HuH-7 (cell line): ENCODE results near the gene EVPLL.
"Not testable (repeated sequence)": the region's sequence is repeated elsewhere in the genome, so short reads cannot be mapped to it uniquely, and the experiment has no call there.

Experiments used
- DNase-seq: peaks from one replicate; pipeline ENCODE4 v3.0.0; 2011; ENCODE audit warnings: low spot score

The EVPLL gene

DNA sequence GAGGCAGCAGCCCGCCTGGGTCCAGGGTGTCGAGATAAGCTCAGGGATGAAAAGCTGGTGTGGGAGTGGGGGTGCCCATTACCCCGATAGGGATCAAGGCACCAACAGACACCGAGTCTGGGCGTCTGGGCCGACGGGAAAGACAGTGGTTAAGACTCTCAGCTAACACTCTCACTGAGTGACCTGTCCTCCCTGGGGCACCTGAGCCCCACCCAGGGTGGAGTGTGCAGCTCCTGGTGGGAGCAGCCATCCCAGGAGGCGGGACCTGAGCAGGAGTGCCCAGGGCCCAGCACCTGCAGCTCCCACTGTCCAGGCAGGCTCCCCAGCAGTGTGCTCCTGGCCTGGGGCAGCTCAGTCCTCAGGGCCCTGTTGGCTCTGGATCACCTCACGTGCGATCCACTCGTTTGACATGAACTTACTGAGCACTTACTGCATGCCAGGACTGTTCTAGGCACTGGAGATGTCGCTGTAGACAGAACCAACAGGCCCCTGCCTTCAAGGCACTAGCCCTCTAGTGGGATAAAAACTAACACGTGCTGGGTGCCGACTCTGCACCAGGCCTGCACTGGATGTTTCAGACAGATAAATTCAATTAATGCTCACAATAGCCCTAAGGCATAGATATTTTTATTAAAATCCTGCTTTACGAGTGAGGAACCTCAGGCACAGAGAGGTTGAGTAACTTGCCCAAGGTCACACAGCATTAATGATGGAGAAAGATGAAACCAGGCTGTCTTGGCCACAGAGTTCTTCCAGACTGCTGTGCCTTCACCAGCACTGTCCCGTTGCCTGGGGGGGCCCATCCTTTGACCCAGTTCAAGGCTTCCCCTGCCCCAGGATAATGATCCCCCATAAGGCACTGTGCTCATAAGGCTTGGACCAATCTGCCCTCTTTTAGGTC lies 1.9 kb downstream of the EVPLL start:
- DNase-seq, result no peak

DNA sequence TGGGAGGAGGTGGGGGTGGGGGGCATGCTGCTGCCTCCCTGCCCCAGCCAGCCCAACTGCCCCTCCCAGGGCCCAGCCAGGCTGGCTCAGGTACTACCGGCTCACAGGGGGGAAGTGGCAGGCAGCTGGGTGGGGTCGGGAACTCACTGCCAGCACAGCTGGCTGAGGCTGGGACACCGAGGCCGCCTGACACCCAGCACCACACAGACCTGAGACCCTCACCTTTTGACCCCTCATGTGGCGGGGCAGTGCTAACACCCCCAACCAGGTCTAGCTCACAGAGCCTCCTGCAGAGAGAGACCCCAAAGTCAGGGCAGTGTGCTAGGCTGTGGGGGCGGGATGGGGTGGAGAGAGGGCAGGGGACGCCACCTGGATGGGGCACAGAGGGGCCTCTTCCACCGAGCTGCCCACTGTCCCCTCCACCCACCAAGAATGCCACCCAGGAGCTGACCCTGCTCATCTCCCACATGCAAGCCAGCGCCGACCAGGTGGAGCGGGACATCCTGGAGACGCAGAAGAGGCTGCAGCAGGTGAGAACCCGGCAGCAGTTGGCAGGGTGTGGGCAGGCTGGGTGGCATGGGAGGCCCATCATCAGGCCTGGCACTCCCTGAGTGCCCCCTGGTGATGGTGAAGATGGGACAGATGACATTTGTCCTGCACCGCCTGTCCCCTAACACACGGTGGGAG lies 3.0 kb downstream of the EVPLL start:
- DNase-seq, result no peak

DNA sequence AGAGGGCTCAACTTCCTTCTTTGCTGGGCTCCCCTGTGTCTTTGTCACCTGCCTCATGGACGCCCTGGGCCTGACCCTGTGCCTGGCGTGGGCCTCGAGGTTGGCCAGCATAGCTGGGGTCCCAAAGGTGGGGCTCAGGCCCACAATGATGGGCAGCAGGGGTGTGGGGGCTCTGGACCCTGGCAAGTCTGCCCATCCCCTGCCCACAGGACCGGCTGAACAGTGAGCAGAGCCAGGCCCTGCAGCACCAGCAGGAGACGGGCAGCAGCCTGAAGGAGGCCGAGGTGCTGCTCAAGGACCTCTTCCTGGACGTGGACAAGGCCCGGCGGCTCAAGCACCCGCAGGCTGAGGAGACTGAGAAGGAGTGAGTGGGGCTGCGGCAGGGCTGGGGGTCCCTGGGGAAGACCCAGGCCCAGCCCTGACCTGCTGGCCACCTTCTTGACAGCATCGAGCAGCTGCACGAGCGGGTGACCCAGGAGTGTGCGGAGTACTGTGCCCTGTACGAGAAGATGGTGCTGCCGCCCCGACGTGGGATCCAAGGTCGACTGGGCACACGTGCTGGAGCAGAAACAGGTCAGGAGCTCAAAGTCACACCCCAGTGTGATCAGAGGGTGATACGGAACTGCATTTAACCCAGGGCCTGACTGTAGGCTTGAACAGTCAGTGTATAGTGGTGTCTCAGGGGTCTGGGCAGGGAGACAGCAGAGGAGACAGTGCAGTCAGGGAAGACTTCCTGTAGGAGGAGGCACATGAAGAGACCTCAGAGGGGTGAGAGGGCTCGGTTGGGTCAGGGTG lies 3.8 kb downstream of the EVPLL start:
- no peak for DNase-seq

DNA sequence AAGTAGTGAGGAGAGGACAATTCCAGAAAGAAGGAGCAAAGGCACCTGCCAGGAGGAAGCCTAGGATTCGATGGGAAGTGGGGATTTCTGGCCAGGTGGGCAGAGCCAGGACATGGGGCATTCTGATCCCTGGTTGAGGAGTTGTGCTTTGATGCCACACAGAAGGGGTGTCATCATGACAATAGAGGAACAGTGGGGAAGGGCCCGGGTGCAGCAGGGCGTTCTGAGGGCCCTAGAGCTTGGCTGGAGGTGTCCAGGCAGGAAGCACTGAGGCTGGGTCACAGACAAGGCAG lies 4.3 kb downstream of the EVPLL start:
- no peak for DNase-seq

DNA sequence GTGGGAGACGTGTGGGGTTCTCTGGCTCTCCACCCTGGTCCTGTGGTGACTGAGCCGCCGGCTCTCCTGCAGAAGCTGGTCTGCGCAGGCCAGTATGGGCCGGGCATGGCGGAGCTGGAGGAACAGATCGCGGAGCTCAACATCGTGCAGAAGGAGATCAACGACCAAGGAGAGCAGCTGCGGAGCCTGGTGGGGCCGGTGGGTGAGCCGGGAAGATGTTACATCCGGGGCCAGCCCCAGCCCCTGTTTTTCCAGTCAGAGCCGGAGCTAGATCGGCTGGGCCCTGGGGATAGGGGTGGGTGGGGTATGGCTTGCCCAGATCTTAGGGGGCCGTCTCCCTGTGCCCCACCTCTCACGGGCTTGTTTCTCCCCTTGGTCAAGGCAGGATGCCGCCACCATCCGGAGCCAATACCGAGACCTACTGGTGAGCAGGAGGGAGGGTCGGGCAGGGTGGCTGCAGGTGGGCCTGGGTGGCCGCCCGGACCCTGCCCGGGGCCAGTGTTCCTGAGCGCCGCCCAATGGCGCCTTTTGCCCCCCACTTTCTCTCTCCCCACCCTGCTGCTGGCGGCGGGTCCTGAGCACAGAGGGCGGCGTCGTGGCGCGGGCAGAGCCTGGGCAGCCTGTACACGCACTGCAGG lies 5.0 kb downstream of the EVPLL start:
- no peak for DNase-seq

DNA sequence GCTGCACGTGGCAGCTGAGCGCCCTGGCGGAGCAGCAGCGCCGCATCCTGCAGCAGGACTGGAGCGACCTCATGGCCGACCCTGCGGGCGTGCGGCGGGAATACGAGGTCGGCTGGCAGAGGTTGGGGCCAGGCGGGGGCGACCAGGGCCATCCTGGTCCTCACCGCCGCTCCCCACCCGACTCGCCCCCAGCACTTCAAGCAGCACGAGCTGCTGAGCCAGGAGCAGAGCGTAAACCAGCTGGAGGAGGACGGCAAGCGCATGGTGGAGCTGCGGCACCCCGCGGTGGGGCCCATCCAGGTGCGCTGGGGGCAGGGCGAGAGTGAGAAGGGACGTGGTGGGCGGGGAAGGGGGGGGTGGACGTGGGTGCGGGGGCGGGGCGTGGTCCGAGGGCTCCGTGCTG lies 5.5 kb downstream of the EVPLL start:
- DNase-seq, result not testable (repeated sequence)

DNA sequence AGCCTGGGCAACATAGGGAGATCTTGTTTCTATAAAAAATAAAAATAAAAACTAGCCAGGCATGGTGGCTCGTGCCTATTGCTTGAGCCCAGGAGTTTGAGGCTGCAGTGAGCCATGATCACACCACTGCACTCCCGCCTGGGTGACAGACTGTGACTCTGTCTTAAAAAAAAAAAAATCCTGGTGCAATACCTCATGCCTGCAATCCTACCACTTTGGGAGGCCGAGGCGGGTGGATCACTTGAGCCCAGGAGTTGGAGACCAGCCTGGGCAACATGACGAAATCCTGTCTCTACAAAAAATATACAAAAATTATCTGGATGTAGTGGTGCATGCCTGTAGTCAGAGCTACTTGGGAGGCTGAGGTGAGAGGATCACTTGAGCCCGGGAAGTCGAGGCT lies 6.7 kb downstream of the EVPLL start:
- DNase-seq, result not testable (repeated sequence)

DNA sequence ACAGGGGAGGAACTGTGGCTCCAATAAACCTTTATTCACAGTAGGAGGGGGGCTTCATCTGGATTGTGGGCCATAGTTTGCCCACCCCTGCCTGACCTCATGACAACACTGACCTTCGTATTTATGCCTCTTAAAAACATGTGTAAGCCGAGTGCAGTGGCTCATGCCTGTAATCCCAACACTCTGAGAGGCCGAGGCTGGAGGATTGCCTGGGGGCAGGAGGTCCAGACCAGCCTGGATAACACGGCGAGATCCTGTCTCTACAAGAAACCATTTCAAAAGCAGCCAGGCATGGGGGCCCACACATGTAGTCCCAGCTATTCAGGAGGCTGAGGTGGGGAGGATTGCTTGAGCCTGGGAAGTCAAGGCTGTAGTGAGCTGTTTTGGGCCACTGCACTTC lies 10.0 kb downstream of the EVPLL start:
- DNase-seq, result not testable (repeated sequence)

DNA sequence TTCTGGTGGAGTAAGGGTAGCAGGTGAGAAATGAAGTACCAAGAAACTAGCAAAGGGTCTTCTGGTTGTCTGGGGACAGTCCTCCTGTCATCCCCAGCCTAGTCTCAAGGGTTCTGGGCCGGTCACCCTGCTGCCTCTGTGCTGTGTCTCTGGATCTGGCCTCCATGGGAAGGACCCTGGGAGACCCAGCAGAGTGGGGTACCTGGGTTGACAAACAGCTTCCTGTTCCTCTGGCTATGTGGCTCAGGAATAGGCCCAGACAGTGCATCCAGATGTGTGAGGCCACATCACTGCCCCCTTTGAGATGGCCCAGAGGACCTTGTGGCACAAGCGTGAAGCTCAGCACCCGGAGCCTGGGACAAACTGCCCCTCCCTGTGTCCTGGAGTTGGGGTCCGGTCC lies 10.7 kb downstream of the EVPLL start:
- DNase-seq, result not testable (repeated sequence)

DNA sequence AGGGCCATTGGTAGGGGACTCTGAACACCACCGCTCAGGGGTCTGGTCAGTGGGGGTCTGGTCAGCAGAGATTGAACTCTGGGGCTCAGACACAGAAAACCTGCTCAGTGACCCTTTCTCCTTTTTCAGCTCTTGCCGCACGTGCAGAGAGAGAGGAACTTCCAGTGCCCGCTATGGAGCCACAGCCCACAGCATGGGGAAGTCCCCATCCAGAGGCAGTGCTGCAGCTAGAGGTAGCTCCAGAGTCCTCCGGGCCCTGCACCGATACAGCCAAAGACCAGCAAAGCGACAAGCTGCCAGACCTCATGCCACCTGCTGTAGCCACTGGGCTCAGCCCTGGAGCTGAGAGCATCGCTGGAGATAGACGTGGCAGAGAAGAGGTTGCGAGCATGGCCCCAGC lies 11.2 kb downstream of the EVPLL start:
- DNase-seq, result not testable (repeated sequence)

DNA sequence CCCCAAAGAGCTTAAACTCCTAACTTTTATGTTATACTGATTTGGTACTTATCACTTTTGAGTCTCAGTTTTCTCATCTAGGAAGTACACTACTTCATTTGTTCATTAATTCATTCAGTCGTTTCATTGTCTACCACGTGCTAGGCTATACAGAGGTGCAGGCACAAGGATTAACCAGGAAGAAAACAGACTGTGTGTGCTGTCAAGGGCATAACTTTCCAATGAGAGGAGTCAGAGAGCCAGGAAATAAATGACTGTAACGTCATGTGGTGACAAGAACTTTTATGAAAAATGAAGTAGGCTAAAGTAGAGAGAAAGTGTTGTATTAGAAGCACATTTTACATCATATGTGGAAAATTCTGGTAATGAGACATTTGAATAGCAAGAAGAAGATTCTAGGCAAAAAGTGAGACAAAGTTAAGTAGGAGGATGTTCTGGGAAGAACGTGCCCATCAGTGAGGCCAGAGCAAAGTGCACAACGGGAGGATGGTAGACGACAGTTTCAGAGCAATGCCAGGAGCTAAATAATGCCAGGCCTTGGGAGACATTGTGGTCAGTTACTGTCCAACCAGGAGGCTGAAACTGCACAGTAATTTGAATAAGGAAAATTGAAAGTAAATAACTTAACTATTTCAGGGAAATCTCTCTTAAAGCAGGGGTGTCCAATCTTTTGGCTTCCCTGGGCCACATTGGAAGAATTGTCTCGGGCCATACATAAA lies 24.5 kb downstream of the EVPLL start:
- DNase-seq, result not testable (repeated sequence)

DNA sequence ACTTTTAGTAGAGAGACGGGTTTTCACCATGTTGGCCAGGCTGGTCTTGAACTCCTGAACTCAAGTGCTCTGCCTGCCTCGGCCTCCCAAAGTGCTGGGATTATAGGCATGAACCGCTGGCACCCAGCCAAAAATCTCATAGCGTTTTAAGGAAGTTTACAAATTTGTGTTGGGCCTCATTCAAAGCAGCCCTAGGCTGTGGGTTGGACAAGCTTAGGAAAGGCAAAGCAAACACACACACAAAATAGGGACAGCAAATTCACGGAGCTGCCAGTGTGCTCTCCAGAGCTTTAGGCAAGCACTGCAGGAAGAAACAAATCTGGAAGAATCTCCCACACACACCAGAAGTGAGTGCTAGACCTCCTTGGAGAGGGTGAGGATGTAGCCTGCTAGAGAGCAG lies 25.6 kb downstream of the EVPLL start:
- not testable (repeated sequence) for DNase-seq

DNA sequence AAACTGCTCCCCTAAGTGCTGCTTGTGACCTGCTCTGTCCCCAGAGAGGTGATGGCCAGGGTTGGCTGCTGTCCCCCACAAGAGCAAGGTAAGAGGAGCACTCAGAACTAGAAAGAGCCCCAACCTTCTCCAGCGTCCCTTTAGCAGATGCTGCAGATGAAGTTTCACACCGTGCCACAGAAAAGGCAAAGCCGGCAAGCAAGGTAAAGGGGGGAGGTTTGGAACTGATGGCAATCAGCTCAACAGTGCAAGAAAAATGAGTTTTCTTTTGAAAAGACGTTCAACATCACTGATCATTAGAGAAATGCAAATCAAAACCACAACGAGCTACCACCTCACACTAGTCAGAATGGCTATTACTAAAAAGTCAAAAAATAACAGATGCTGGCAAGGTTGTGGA lies 26.0 kb downstream of the EVPLL start:
- not testable (repeated sequence) for DNase-seq

DNA sequence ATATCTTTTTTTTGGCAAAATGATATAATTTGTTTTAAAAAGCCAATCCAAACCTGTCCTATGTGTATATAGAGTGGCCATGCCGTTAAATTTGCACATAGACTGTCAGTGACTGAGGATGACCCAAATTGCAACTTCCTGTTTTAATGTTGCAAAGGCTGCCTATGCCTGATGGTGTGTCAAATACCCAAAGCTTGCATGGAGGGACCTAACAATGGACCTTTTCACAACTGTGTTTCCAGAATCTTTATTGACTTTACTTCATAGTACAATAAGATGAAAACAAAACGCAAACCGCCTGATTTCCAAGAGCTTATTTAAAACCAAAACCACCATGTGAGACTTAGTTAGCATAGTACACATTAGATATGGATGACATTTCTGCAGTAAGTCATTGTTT lies 31.3 kb downstream of the EVPLL start:
- not testable (repeated sequence) for DNase-seq

DNA sequence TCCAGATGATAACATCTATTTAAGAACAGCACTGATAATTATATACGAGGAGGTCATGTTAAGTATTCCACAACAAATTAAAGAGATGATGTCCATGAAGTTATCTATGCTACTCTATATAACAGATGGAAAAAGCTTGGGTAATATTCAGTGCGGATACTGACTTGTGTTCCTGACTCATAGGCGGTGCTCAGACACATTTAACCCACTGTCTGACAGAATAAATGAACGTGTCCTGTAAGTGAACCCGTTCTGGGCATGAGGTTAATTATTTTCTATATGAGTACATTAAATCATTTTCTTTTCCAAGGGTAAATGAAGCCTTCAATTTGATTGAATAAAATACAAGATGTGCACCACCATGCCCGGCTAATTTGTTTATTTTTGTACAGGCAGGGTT lies 31.7 kb downstream of the EVPLL start:
- not testable (repeated sequence) for DNase-seq

DNA sequence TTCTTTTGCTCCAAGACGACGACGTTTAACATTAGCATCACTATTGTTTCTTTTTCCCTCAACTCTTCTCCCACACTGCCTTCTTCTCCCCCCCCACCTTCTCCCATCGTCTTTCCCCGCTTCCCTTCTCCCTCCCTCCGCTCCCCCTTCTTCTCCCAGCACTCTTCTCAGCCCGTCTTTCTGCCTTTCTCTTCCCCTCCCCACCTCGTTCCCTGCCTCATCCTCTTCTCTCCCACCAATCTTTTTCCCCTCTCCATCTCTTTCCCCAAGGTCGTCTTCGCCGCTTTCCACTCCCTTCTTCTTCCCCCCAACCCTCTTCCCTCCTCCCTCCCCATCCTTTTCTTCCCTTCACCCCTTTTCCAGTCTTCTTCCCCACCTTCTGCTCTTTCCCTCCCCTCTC lies 33.2 kb downstream of the EVPLL start:
- DNase-seq, result not testable (repeated sequence)

DNA sequence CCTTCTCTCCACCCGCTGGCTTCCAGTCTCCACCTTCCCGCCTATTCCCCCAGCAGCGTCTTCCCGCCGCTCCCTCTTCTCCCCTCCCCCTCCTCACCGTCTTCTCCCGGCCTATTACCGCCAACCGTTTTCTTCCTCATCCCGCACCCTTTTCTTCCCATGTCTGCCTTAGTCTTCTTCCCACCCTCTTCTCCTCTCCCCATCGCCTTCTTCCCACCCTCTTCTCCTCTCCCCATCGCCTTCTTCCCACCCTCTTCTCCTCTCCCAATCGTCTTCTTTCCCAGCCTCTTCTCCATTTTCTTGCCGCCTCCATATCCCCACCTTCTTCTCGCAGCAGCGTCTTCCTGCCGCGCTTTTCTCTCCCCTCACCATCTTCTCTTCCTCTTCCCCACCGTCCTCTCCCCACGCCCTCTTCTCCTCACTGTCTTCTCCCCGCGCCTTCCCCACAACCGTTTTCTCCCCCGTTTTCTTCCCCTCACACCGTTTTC lies 33.8 kb downstream of the EVPLL start:
- not testable (repeated sequence) for DNase-seq

DNA sequence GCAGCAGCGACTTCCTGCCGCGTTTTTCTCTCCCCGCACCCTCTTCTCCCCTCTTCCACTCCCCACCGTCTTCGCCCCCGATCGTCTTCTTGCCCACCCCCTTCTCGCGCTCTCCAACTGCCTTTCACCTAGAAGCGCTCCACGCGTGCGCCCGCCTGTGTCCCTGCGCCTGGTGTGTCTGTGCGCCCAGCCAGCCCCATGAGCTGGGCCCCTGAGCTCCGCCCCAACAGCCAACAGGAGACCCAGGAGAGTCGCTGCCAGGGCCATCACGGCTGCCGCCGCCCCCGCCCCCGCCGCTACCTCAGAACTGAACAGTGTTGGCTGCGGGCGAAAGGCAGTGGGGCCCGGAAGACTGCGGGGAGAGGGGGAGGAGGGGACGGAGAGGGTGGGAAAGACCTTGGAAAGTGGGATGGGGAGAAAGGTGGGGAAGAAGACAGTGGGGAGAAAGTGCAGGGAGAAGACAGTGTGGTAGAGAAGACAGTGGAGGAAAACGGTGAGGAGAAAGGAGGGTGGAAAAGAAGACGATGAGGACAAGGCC lies 34.5 kb downstream of the EVPLL start:
- not testable (repeated sequence) for DNase-seq

DNA sequence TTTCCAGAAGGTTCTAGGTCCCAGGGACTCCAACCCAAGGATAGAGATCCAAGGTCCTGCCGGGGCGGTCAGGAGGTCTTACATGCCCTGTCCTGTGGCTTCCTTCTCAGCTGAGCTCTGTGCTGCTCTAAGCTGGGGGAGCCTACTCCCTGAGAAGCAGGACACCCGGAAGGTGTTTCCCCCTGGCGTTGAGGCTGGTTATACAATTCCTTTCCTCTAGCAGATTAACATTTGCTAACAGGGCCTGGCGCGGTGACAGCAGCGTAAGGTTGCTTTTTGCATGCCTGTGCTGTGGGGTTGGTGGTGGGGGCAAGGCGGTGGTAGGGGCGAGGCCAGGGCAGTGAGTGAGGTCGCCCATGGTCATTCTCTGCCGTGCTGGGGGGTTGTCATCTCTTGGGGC lies 43.9 kb downstream of the EVPLL start:
- DNase-seq, result not testable (repeated sequence)

DNA sequence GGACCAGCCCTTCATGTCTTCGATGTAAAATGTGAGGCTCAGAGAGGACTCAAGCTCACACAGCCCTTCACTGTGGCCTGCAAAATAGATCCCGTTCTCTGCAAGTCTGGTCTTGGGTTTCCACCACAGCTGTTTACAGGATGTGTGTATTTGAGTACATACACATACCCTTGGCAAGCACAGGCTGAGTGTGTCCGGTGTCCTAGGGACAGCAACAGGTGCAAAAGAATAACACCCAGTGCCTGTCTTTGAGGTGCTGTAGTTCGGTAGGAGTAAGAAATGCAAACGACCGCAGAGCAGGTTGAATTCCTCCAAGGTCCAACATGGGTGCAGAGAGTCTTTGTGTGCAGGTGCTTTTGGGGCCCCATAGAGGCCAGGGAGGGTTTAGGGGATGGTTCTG lies 44.9 kb downstream of the EVPLL start:
- DNase-seq, result not testable (repeated sequence)

DNA sequence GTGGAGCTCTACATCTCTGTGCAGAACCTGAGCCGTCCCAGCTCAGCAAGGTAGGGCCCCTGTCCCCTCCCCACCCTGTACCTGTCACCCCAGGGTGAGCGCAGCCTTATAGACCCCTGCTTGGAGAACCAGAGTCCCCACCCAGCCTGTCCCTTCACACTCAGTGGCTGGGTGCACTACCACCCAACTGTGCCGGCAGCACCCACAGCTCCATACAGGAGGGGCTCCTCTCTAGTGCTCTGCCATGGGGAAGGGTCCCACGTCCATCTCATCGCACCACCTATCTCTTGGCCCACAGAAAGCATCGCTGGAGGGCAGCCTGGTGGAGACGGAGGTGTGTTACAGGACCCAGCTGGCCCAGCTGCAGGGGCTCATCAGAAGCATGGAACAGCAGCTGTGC lies 45.4 kb downstream of the EVPLL start:
- not testable (repeated sequence) for DNase-seq
